GM21529 (cell line): Measurements from ENCODE around the gene DCBLD1.

Source experiments
- ATAC-seq: cut with Tn5 transposase; IDR thresholded peaks from one replicate; pipeline ENCODE4 v1.9.1; 2021; ENCODE audit not compliant: unreplicated experiment

Gene DCBLD1

GRCh38 chr6:117469791-117470190 lies 12.7 kb upstream of the DCBLD1 start:
- no peak for ATAC-seq

- ATAC-seq = no peak
These were observed 9.8 kb upstream of the DCBLD1 start for GRCh38 chr6:117472667-117473066.

DNA sequence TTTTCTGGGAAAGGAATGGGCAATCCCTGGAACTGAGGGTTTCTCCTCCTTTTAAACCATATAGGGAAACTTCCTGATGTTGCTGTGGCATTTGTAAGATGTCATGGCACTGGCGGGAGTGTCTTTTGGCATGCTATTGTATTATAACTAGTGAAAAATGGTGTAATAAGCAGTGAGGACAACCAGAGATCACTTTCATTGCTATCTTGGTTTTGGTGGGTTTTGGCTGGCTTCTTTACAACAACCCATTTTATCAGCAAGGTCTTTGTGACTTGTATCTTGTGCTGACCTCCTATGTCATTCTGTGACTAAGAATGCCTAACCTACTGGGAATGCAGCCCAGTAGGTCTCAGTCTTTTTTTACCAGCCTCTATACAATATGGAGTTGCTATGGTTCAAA lies 9.1 kb upstream of the DCBLD1 start:
- ATAC-seq = no peak

DNA sequence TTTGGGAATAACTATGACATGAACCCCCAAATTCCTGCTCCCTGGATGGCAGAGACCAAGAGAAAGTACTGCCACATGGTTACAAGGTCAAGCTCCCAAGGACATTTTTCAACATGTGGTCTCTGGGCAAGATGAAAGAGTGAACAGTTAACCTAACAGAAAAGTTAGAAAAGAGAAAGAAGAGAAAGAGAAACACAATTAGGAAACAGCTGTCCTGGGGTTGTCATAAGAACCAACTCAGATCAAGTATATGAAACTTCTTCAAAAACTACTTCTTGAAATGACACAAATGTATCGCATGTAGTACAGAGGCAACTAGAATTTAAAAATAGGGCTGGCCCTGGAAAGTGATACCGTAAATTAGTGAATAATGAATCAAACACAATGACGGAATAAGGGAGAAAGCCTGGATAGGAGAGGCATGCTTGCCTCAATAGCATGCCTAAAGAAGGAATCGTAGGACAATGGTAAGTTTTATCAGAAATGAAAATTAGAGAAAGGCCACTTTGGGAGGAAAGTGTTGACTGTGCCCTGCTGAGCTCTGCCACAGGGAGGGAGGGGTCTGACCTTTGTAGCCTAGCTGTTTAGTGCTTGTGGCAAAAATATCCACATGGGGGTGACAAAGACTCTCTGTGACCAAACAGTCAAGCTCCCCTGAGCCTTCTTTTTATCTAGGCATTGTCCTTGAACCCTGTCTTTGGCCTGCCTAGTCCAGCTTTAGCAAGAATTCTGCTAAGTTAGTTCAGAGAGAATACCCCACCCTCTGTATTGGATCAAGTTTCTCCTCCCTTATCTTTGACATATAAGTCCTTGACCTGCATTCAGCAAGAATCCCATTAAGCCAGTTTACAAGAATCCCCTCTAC lies 4.3 kb upstream of the DCBLD1 start:
- ATAC-seq = peak; percentile 17

DNA sequence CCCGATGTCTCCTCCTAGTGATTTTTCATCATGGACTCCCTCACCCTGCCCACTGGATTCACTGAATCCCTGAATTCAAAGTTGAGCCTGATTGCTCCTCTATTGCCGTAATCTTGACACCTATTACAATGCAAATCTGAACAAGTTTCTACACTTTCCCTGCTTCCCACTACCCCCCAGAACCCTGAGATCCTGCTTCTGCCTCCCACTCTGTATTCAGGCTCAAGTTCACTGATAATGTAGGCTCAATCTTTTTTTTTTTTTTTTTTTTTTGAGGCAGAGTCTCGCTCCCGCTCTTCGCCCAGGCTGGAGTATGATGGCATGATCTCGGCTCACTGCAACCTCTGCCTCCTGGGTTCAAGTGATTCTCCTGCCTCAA lies 3.6 kb upstream of the DCBLD1 start:
- no peak for ATAC-seq

DNA sequence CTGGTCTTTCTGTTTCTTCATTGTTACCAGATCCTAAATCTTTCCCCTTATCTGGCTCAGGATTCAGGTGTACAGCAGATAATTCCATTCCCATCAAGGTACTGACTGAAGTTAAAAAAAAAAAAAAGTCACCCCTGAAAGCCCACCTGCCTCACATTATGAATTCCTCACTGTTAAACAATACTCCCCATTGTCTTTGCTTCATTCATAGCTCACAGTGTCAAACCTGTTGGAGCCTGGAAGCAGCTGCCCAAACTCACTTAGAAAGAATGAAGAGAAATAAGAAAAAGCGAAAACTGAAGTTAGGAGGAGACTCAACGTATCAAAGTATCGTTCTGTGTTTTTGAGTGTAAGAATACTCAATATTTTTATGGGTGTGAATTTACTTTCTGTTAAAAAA lies 1.8 kb upstream of the DCBLD1 start:
- no peak for ATAC-seq

GRCh38 chr6:117481278-117481925 lies 1.1 kb upstream of the DCBLD1 start:
- no peak for ATAC-seq

- ATAC-seq = no peak
These were observed 591 bp upstream of the DCBLD1 start for GRCh38 chr6:117481926-117482239.

GRCh38 chr6:117483004-117483644 lies 650 bp downstream of the DCBLD1 start:
- ATAC-seq = peak; percentile 17

- ATAC-seq = peak; percentile 16
These were observed 1.2 kb downstream of the DCBLD1 start for GRCh38 chr6:117483645-117484016.

DNA sequence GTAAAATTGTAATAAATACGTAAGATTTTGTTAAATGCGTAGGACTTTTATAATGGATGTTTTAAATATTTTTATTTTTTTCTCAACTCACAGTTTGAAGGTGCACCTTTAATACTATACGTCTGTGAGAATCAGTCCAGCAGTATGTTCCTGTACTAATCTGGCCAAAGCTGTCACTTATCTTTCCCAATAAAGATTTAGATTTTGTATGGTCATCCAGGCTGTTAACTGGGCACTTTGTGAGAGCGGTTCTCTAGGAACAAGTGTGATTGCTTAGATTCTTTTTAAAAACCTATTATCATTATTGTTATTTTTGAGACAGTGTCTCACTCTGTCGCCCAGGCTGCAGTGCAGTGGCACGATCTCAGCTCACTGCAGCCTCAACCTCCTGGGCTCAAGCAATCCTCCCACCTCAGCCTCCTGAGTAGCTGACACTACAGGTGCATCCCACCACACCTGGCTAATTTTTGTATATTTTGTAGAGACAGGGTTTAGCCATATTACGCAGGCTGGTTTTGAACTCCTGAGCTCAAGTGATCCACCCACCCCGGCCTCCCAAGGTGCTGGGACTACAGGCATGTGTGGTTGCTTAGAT lies 1.7 kb downstream of the DCBLD1 start:
- ATAC-seq = no peak

DNA sequence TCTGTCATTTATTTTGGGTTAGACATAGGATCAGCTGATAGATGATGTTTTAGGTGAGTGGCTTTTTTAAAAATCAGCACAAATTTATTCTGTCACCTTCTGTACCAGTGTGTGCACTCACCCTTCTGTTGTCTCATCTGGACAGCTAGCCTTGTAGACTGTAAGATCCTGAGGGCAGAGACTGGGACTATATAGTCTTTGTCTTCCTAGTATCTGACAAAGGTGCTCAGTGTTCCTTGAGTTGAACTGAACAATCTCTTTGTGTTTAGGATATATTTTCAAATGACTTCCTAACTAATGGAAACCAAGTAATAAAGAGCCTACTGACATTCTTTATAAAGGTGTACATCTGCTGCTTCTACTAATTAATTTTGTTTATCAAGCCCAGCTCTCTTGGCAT lies 3.0 kb downstream of the DCBLD1 start:
- no peak for ATAC-seq

DNA sequence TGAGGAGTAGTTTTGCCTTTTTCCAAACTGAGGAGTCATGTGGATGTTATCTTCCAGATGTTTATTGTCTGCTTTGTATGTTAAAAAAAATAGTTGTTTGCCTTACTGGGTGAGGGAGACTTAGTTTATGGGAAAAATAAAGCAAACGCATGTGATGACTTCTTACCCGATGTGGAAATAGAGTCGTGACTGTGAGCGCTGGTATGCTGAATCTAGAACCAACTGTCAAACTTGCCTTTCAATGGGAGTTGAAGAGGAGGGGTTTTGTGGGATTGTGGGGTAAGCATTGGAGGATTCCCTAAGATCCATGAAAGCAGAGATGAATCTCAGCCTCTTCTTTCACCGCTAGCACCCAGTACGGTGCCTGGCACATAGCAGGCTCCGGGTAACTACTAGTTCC lies 5.3 kb downstream of the DCBLD1 start:
- no peak for ATAC-seq

GRCh38 chr6:117489003-117489402 lies 6.5 kb downstream of the DCBLD1 start:
- no peak for ATAC-seq

DNA sequence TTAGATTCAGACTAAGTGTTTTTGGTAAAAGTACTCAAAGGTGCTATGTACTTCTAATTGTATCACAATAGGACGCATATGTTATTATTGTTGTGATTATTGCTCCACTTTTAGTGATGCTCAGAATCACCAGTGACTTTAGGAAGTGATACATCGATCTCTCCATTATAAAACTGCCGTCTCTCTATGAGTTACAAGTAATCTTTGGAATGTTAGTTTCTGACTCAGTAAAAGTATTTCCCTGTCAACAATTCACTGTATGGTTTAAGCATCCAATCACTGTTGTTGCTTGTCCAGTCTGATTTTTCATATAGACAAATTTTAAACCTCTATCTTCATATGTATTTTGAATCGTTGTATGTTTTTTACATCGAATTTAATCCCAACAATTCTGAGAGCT lies 9.4 kb downstream of the DCBLD1 start:
- ATAC-seq = no peak

GRCh38 chr6:117493470-117493869 lies 11.0 kb downstream of the DCBLD1 start:
- no peak for ATAC-seq

DNA sequence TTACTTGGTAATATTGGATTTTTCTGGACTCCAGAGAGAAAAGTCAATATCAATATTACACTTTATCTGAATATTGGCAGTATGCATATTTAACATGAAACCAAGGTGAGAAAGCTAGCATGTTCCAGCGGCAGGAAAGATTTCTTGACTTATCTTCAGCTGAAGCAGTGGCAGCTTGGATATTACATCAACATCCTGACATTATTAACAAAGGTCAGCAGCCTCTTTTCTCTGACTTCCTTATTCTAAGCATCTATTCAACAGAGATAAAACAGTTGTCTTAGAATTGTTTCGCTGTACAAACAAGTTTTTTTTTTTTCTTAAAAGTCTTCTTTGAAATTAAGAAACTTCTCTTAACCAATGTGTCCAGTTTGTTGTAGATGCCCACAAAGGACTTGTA lies 11.8 kb downstream of the DCBLD1 start:
- no peak for ATAC-seq

DNA sequence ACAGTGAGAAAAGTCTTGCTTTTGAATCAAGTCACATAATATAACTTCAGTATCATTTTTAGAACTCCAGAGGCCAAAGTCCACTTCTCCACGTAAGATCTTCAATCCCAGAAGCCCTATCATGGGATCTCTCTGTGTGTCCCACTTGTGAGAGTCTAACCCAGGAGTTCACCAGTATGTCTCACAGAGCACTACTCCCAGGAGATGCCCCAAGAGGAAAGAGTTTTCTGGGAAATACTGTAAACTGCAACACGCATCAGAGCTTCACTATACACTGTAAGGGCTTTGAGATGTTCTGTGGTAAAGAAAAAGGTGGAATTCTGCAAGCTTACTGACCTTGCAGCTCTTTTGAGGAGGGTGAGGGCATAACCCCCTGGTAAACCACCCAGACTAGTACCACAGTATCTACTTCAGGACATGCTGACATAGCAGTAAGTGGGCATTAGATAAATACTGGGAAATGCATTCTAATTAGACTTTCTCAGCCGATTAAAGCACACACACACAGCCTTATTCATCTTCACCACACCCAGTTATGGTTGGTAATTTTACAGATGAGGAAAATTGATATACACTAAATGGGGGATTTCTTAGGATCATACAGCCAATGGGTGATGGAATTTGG lies 12.3 kb downstream of the DCBLD1 start:
- no peak for ATAC-seq

GRCh38 chr6:117495425-117495824 lies 13.0 kb downstream of the DCBLD1 start:
- ATAC-seq = no peak

GRCh38 chr6:117495869-117496268 lies 13.4 kb downstream of the DCBLD1 start:
- ATAC-seq = no peak

- ATAC-seq = peak; percentile 34
These were observed 14.0 kb downstream of the DCBLD1 start for GRCh38 chr6:117496383-117496990.
